ENCODE results near the gene CREBL2.
A peak's percentile ranks its signal among the peaks of the same experiment; 100 is the strongest.
"Not testable (repeated sequence)": the region's sequence is repeated elsewhere in the genome, so short reads cannot be mapped to it uniquely, and the experiment has no call there.

The CREBL2 gene, protein sequence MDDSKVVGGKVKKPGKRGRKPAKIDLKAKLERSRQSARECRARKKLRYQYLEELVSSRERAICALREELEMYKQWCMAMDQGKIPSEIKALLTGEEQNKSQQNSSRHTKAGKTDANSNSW

DNA sequence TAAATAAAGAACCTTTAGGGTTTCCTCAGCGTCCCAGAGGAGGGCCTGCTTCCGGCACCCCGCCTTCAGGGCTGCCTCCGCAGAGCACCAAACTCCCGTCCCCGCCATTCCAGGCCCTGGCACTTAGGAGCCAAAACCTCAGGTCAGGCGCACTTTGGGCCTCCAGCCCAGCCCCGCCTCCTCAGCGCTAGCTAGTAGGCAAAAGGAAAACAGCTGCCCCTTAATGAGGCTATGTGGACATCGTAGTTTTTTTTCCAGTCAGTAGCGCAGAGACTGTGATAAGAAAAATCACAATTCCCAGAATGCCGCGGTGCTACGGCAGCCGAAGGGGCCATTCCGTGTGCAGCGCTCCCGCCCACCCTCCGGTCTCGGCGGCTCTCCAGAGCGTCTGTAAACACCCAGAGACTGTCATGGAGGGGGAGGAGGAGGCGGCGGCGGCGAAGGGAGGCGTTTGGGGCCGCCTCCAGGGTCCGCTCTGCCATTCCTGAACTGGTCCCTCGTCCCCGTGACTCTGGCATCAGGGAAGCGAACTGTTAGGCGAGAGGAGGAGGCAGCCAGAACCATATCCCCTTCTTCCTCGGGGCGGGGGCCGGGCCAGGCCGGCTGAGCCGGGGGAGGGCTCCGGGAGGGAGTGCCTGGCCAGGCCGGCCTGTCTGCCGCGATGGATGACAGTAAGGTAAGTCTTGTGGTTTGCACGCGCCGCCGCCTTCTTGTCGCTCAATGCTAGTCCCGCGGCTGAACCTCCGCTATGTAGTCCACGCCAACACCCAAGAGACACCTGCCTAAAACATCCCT is at the start of gene CREBL2:
Gene CREBL2, plus strand, starts transcription at position 365 of the 795 bp plus-strand sequence. Its CDS starts 297 bp downstream, at position 662.
- DNase-seq: peak; percentile 42 to 96 (median 90)

DNA sequence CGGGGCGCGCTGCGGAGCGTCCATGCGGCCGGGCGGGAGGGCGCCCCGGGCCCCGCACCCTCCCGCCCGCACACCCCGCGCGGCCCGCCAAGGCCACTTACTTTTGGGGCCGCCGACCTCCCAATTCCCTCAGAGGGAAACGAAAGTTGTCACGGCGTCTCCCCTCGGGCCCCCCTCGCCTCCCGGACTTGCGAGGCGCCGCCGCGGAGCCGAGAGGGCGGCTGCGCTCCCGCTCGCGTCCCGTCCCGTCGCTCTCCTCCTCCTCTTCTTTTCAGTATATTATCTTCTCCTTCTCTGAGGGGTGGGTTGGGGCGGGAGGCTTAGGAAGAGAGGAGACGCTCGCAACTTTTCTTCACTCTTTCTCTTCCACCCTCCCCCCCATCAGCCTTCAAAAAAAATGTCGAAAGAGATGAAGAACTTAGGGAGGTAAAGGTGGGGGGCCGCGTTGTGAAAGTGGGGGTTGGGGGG is 49.6 kb upstream of the CREBL2 start:
- peak in 27 of 56 donors; percentile 14 to 71 (median 48) for DNase-seq

DNA sequence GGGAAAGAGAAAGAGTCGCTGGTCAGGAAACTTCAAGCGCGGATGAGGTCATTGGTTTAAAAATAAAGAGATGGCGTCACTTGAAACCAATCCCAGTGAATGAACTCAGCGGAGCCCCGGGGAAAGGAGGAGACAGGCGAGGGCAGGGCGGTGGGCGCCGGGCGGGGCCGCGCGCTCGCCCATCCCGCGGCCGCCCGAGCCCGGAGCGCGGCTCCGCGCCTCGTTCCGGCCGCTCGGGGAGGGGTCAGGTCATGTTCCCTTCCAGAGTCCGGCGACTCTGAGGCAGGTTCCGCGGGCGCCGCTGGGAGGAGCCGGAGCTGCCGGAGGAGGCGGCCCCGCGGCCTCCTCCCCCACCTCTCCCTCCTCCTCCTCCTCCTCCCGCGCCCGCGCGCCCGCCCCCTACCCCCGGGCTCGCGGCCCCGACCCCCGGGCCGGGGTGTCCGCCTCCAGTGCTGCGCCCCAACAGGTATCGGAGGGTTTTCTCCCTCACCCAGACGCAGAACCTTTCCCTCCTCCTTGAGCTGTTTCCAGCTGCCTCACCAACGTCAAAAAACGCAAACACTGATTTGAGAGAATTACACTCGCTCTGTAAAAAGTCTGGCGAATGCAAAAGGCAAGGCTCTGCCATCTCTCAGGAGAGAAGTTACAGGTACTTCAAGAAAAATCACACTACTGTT is 49.0 kb upstream of the CREBL2 start, which contains the start of gene DUSP16:
Gene DUSP16, minus strand, starts transcription at position 279 of the 677 bp plus-strand sequence. CDS start 41,765 bp downstream, outside the sequence.
- peak; percentile 49 to 98 (median 89) for DNase-seq

DNA sequence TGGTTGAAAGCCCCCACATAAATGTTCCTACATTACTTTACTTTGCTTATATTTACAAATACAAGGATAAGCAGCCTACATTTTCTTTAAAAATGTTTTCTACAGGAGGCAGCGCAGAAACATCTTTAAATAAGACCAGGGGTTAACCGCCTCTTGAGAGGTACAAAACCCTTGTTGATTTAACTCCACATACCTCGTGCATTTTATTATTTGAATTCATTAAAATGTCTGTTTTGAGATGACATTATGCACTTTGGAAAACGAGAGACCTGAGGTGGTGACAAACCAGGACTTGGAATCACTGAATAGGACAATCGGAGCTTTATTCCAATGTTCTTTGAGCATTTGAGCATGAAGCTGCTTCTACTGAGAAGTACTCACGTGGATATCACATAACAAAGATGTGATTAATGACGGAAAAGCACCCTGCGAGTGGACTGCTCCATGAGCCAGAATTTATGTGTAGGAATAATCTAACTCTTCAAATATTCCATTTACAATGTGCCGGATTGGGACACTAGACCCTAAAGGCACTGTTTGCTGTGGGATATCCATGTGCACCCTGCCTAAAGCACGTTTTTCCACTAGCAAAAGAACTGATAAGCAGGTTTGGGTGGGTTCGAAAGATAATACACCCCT is 48.3 kb upstream of the CREBL2 start:
- DNase-seq: peak in 17 of 56 donors; percentile 10 to 60 (median 37)

DNA sequence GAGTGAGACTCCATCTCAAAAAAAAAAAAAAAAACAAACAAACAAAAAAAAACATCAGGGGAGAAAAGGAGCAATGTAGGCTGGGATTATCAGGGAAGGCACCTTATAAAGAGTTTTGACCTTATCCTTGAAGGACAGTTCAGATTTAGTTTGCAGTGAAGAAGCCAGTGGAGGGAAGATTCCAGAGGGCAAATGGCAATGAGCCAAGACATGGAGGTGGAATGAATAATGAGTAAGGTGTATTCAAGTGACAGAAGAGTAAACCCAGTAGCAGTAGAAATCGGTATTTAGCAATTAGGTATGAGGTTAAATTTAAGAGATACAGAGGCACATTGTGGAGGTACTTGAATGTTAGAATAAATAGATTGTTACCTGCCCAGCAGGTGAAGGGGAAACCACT is 46.8 kb upstream of the CREBL2 start:
- DNase-seq: no peak

DNA sequence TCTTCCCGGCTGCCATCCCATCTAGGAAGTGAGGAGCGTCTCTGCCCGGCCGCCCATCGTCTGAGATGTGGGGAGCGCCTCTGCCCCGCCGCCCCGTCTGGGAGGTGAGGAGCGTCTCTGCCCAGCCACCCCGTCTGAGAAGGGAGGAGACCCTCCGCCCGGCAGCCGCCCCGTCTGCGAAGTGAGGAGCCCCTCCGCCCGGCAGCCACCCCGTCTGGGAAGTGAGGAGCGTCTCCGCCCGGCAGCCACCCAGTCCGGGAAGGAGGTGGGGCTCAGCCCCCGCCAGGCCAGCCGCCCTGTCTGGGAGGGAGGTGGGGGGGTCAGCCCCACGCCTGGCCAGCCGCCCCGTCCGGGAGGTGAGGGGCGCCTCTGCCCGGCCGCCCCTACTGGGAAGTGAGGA is 45.7 kb upstream of the CREBL2 start:
- DNase-seq: not testable (repeated sequence)

DNA sequence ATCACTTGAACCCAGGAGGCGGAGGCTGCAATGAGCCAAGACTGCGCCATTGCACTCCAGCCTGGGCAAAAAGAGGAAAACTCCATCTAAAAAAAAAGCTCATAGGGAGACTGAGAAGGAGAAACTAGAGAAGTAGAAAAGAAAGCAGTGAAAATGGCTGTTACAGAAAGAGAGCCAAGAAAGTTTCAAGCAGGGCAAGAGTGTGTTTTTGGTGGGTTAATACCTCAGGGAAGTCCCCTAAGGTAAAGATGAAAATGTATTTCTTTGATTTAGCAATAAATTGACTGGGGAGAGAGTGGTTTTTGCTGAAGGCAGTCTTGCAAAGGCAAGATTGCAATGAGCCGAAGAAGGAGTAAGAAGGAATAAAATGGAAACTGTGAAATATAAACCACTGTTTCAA is 39.0 kb upstream of the CREBL2 start:
- DNase-seq: no peak

DNA sequence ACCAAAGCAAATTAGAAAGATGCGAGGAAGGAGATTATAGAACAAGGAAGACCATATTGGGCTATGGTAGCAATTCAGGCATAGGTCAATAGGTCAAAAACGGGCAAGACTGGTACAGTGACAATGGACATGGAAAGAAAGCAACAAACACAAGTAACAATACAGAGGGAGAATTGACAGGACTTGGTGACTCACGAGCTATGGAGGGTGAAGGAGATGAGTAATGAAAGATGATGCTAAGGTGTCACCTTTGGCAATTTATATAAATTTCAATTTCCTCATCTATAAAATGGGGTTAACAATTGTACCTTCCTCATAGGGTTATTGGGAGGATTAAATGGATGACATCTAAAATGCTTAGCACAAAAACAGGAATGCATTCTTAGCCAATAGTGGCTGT is 33.9 kb upstream of the CREBL2 start:
- no peak for DNase-seq

DNA sequence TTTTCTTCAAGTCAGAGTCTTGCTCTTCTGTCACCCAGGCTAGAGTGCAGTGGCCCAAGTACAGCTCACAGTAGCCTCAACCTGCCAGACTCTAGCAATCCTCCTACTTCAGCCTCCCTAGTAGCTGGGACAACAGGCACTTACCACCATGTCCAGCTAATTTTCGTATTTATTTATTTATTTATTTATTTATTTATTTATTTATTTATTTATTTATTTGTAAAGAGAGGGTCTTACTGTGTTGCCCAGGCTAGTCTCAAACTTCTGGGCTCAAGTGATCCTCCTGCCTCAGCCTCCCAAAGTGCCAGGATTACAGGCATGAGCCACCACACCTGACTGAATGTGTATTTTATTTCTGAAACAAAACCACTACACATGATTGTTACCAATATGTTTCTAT is 31.0 kb upstream of the CREBL2 start:
- DNase-seq: not testable (repeated sequence)

DNA sequence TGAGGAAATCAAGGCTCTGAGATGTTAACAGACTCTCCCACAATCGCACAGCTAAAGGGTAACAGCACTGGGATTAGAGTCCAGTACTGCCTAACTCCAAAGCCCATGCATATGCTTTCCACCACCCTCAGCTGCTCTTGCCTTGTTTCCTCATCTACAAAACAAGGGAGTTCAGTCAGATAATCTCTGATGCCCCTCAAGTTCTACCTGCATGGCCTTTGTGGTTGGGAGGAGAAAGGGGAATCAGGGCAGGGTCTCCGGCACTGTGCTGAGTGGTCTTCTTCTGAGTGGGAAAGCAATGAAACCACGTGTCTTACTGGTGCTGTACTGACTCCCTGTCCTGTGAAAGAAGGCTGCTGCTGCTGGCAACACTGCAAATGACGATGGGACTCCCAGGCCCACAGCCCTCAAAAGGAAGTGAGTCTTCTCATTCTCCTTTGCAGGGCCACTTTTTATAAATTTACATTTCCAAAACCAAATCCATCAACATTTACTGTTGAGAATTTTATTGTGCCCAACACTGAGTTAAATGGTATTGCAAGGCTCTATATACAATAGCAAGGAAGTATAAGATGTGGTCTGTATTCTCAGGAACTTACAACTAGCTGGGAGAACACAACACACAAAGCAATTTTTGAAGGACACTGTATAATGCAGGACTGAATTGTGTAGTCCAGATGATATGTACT is 29.3 kb upstream of the CREBL2 start:
- no peak for DNase-seq

DNA sequence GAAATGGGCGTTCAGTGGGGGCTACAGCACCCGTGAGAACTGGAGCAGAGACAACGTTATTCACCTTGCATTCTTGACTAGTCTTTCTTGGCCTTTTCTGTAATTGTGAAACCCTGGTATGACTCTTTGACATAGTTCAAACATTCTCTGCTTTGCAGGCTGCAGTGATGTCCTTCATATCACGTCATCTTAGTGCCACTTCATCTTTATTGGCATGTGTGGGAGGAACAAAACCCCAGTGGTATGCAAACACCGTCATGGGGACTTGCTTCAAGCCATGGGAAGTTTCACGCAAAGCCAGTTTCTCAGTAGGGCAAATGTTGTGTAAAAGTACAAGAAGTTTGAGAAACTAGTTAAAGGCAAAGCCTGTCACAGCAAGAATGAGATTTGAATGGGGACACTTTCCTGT is 28.8 kb upstream of the CREBL2 start:
- no peak for DNase-seq

DNA sequence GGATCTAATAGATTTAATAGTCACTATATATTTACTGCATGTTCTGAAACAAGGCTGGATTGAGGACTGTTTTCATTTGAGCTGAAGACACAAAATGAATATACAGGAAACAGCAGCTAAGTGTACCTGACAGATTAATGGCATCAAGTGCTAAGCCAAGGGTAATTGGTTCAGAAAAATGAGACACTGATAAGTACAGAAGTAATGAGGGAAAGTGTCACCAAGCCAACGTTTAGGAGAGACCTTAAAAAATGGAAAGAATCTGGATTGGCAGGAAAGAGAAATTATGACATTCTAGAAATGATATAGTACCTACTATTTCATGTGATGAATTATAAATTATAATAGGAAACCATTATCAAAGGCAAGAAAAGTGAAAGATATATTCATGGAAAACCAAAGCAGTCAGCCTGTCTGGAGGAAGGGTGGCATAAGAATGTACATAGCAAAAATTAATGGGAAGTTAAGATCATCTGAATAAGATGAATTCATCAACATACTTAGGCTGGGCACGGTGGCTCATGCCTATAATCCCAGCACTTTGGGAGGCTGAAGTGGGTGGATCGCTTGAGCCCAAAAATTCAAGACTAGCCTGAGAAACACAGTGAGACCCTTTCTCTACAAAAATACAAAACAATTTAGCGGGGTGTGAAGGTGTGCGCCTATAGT is 28.0 kb upstream of the CREBL2 start:
- no peak for DNase-seq

DNA sequence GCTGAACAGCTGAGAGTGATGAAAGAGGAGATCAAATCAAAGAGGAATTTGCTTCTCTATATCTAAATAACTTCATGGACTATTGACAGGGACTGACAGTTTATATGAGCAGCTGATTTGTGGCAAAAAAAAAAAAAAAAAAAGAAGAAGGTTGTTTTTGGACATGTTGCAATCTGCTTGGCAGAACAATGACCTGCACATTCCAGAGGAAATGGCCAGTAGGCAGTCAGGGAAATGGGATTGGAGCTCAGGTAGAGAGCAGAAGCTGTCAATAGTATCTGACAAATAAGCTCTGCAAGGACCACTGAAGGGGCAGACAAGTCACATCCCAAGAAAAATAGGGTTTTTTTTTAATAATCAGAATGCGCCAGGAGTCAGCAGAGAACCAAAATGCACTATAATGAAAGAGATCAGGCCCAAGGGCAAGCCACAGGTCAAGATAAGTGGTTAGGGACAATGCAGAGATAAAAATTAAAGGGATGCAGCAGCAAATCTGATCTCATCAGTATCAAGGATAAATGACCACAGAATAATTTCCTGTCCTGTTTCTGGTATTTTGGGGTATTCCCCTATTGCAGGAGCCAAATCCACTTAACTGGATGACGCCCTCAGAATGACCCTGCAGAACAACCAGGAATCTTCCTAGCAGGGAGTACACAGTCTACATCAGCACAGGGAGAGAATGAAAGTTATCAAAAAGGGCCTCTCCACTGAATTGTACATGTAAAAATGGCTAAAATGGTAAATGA is 26.4 kb upstream of the CREBL2 start:
- DNase-seq: no peak

DNA sequence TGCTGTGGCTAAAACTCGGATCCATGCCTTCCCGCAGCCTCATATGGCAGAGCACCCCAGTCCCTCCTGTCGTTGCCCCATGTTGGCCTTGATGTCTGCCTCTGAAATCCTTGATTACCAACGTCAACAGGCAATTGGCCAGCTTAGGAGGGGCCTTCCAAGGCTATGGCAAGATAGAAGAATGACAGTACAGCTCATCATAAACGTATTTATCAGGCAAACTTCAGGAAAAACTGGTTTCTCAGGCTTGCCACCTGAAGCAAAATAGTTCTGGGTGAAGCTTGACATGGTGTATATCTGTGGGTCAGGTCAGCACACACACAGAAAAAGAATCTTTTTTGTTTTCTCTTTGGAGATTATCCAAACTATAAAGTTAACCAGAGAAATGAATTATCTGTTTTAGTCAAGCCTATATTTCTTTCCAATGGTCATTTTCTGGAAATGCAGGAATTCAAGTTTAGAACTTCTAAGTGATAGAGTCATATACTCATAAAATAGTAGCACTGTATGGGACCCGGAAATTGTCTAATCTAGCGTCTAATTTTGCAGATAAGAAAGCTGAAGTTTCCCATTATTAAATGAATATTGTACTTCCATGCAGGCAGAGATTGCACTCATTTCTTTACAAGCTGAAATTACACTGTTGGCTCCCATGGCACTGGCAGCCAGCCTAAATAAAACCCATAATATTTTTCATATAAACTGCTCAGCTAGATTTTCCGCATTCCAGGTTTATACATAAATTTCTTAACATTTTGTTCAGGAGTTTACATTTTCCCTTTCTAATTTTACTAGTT is 24.6 kb upstream of the CREBL2 start:
- DNase-seq: no peak

DNA sequence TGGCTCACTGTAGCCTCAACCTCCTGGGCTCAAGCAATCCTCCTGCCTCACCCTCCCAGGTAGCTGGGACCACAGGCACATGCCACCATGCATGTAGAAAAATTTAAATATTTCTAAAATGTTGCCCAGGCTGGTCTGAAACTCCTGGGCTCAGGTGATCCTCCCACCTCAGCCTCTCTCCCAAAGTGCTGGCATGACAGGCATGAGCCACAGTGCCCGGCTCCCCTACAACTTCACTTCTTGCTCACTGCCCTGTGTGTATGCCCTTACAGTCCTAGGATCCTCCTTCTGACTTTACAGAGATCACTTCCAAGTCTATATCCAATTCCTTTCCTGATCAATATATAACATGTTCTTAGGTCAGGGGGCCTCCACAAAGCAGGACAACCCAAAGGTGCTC is 23.8 kb upstream of the CREBL2 start:
- no peak for DNase-seq

DNA sequence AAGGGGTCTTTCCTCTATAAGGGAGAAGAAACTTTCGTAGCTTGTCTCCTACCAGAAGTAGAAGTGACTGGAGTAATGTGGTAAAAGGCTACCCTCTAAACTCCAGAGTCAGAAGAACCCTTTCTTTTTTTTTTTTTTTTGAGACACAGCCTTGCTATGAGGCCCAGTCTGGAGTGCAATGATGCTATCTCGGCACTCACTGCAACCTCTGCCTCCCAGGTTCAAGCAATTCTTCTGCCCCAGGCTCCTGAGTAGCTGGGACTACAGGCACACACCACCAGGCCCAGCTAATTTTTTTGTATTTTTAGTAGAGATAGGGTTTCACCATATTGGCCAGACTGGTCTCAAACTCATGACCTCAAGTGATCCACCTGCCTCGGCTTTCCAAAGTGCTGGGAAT is 23.2 kb upstream of the CREBL2 start:
- DNase-seq: not testable (repeated sequence)

DNA sequence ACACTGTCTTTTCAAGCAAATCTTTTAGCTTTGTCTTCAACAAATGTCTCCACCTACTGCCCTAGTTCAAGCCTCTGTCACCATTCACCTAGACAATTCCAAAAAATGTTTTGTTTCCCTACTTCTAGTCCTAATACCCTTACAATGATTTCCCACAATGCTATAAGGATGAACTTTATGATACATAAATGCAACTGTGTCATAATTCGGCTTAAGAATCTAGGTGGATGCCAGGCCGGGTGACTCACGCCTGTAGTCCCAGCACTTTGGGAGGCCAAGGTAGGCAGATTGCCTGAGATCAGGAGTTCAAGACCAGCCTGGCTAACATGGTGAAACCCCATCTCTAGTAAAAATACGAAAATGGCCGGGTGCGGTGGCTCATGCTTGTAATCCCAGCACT is 20.7 kb upstream of the CREBL2 start:
- no peak for DNase-seq

DNA sequence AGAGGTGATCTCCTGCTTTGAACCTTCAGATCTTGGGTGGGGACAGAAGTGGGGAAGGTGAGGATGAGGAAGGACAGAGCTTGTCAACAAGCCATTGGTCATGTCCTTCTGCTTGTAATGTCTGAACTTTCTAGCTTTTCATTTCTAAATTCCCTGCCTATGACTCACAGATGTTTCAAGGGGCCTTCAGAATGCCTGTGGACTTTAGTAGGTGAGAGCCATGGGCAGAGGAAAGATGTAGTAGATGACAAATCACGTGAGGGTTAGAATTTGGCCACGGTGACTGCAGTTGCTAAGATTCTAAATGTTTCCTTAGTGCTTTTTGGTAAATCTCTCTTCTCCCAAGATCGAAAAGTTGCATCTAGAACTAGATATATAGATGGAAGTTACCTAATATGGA is 18.7 kb upstream of the CREBL2 start:
- no peak for DNase-seq

DNA sequence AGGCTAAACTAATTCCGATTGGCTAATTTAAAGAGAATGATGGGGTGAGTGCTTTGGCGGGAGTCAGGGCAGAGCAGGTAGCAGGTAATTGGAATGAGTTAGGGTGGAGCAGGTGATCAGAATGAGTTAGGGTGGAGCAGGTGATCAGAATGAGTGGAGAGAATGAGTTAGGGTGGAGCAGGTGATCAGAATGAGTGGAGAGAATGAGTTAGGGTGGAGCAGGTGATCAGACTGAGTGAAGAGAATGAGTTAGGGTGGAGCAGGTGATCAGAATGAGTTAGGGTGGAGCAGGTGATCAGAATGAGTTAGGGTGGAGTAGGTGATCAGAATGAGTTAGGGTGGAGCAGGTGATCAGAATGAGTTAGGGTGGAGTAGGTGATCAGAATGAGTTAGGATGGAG is 15.7 kb upstream of the CREBL2 start:
- DNase-seq: not testable (repeated sequence)
